Immature natural killer cell (primary cell): ENCODE measurements around the gene ACBD6. TPM values are rescaled to one million over a fixed set of nuclear protein-coding genes. Genes with fewer than 3 reads are reported as not detected.

Source experiments
- DNase-seq, 3 donors: peaks; one replicate each; pipeline ENCODE4 v3.0.0; 2022; ENCODE audit warnings: mixed read lengths in 1 of 3
- H3K27ac Mint-ChIP-seq, 6 donors: one replicate each; pipeline ENCODE4 v1.8.0; 2020; ENCODE audit warnings: mixed read lengths in 6 of 6, mild to moderate bottlenecking in 5 of 6, inconsistent platforms in 4 of 6, moderate library complexity in 3 of 6
- H3K27me3 Mint-ChIP-seq, 3 donors: one replicate each; pipeline ENCODE4 v1.8.0; 2020 to 2021; ENCODE audit warnings: low read depth in 3 of 3, mild to moderate bottlenecking in 3 of 3, mixed read lengths in 3 of 3, moderate library complexity in 3 of 3, inconsistent platforms in 1 of 3
- H3K36me3 Mint-ChIP-seq, 3 donors: one replicate each; pipeline ENCODE4 v1.8.0; 2020; ENCODE audit warnings: mixed read lengths in 3 of 3, inconsistent platforms in 2 of 3, mild to moderate bottlenecking in 2 of 3
- H3K4me1 Mint-ChIP-seq, 2 donors: one replicate each; pipeline ENCODE4 v1.8.0; 2020; ENCODE audit warnings: inconsistent platforms in 2 of 2, mild to moderate bottlenecking in 2 of 2, mixed read lengths in 2 of 2, moderate library complexity in 1 of 2
- H3K4me3 Mint-ChIP-seq, 5 donors: one replicate each; pipeline ENCODE4 v1.8.0; 2020; ENCODE audit warnings: mild to moderate bottlenecking in 5 of 5, mixed read lengths in 5 of 5, inconsistent platforms in 3 of 5, moderate library complexity in 3 of 5
- H3K9me3 Mint-ChIP-seq, 6 donors: one replicate each; pipeline ENCODE4 v1.8.0; 2020; ENCODE audit warnings: mild to moderate bottlenecking in 6 of 6, mixed read lengths in 6 of 6, inconsistent platforms in 4 of 6, moderate library complexity in 3 of 6
- polyA plus RNA-seq, 3 donors: library from polyadenylated mRNA; unstranded; fragments of 300-500 nt; fragmentation: Illumina TruSeq; gene quantifications; one replicate each; pipeline ENCODE4 v1.2.3, GENCODE V29; 2021

Gene ACBD6
- polyA plus RNA-seq, 3 donors from 2014 or later = 30.5 to 39.2 (median 38.1) TPM

GRCh38 chr1:180255536-180256340 lies 246.6 kb downstream of the ACBD6 start:
- no peaks in the 10 kb centered on the region for H3K36me3 Mint-ChIP-seq
- no peaks in the 10 kb centered on the region for H3K4me1 Mint-ChIP-seq
- DNase-seq = no peak
- no peak overlapping the region for H3K27ac Mint-ChIP-seq
- H3K9me3 Mint-ChIP-seq = no peaks in the 10 kb centered on the region
- peaks cover 2 to 24% (median 19%) of the 10 kb centered on the region in 3 donors for H3K27me3 Mint-ChIP-seq
- H3K4me3 Mint-ChIP-seq = no peak overlapping the region

DNA sequence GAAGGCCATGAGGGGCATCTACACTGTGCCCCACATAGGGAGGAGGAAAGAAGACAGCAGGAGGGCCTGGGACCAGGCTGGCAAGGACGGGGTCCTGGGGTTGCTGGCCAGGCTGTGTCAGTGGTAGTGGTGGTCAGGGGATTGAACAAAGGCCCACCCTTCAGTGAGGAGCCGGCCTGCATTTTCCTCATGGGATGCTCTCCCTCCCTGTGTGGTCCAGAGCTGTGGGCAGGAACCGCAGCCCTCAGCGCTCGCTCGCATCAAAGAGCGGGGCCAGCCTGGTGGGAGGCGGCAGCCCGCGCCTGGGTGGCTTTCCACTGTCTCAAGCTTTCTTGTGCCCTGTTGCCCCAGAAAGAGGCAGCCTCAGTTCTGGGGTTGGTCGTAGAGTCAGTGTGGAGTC lies 247.5 kb downstream of the ACBD6 start:
- Mint-ChIP-seq H3K36me3 (no peaks in the 10 kb centered on the region), H3K27ac (no peak overlapping the region), H3K4me3 (no peak overlapping the region), H3K4me1 (peaks cover 0 to 5% of the 10 kb centered on the region in 2 donors), H3K9me3 (no peaks in the 10 kb centered on the region), H3K27me3 (peaks cover 2 to 22% (median 16%) of the 10 kb centered on the region in 3 donors)
- DNase-seq = no peak

DNA sequence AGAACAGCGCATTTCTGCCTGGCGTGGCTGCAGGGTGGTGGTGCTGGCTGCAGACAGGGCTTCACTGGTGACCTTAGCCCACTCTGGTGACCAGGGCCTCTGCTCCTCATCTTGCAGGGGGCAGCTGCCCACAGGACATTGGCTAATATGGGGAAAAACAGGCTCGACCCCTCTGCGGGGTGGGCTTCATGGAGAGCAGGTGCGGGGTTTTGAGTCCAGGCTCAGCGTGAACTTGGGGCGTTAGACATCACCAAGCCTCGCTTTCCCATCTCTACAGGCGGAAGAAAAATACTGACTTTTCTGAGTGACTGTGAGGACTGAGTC lies 247.9 kb downstream of the ACBD6 start:
- no peaks in the 10 kb centered on the region for H3K9me3 Mint-ChIP-seq
- peaks cover 2 to 20% (median 16%) of the 10 kb centered on the region in 3 donors for H3K27me3 Mint-ChIP-seq
- no peaks in the 10 kb centered on the region for H3K36me3 Mint-ChIP-seq

GRCh38 chr1:180253585-180254495 lies 248.5 kb downstream of the ACBD6 start:
- Mint-ChIP-seq H3K27ac (no peak overlapping the region), H3K4me3 (no peak overlapping the region), H3K36me3 (no peaks in the 10 kb centered on the region), H3K9me3 (no peaks in the 10 kb centered on the region), H3K4me1 (peaks cover 0 to 8% of the 10 kb centered on the region in 2 donors), H3K27me3 (peaks cover 2 to 20% (median 13%) of the 10 kb centered on the region in 3 donors)
- DNase-seq = no peak

More for the DNA sequence above, 247.9 kb downstream of the ACBD6 start:
- Mint-ChIP-seq H3K27ac (no peak overlapping the region), H3K4me1 (peaks cover 0 to 8% of the 10 kb centered on the region in 2 donors), H3K4me3 (no peak overlapping the region)
- no peak for DNase-seq

DNA sequence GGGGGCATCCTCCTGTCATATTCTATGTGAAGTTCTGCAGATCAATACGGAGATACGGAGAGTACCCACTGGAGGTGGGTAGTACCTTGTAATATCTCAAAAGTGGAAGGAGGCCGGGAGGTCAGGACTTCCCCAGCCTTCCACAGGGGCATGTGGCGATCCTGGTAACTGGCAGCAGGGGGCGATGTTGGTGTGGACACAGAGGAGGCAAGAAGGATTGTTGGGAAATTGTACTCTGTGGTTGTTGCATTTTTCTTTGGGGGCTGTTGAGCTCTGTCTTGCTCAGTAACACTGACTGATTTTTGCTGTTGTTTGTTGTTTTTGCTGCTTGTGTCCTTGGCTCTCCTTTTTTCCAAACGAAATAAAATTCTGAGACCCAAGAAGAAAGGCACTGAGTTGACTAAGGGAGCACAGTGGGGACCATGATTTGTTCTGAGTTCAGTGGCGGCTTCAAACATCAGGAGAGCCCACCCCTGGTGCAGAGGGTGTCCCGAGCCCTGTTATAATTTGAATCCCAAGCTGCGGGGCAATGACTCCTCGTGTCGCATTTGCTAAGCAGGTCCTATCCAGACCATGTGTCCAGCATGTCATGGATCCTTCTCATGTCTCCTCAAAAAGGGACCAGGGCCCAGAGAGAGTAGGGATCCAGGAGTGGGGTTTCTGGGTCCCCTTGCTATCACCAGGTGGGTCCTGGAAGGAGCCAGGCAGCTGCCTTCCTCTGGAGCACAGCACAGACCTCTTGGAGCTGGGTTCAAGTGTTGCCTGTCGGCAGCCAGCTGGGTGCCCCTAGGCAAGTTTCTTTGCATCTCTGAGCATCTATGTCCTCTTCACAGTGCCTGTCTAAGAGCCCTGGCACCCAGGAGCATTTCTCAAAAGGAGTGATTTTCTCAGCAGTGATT lies 249.5 kb downstream of the ACBD6 start:
- H3K4me3 Mint-ChIP-seq = no peak overlapping the region
- no peaks in the 10 kb centered on the region for H3K9me3 Mint-ChIP-seq
- peak; percentile 31 to 48 (median 38) for DNase-seq
- H3K27ac Mint-ChIP-seq = no peak overlapping the region
- H3K27me3 Mint-ChIP-seq = peaks cover 2 to 19% (median 8%) of the 10 kb centered on the region in 3 donors
- H3K4me1 Mint-ChIP-seq = peaks cover 0 to 8% of the 10 kb centered on the region in 2 donors
- no peaks in the 10 kb centered on the region for H3K36me3 Mint-ChIP-seq

DNA sequence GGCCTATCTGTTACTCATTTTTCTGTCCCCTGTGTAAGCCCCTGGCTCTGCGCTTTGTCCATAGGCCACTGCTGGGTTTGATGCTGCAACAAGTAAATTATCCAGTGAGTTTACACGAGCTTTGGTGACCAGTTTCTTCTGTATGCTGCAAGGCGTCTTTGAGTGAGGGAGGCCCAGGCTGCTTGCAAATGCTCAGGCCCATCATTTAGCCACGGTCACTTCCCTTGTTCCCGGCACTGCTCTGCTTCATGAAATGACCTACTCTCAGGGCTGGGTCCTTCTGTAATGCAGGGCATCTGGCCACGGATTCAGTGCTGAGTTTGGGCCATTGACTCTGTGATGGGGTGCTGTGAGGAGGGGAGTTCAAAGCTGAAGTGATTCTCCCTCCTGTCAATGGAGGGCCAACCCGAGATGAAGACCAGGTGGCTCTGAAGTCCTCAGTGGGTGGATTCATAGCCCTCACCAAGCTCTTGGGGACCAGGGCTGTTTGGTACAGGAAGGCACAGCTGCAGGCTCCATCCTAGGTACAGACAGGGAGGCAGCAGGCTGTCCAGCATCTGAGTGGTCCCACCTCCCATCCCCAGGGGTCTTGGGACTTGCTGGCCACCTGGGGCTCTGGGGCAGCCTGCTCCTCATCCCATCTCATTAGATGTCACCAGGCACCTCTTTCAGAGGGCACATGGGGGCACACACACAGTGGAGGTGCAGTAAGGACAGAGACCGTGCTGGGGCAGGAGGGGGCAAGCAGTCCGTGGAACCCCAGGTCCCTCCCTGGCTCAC lies 250.7 kb downstream of the ACBD6 start:
- H3K27ac Mint-ChIP-seq = no peak overlapping the region
- no peak for DNase-seq
- no peaks in the 10 kb centered on the region for H3K9me3 Mint-ChIP-seq
- H3K4me1 Mint-ChIP-seq = peaks cover 0 to 8% of the 10 kb centered on the region in 2 donors
- H3K36me3 Mint-ChIP-seq = no peaks in the 10 kb centered on the region
- H3K27me3 Mint-ChIP-seq = peaks cover 2 to 16% (median 8%) of the 10 kb centered on the region in 3 donors
- no peak overlapping the region for H3K4me3 Mint-ChIP-seq

- H3K36me3 Mint-ChIP-seq = no peaks in the 10 kb centered on the region
- H3K4me1 Mint-ChIP-seq = peaks cover 0 to 8% of the 10 kb centered on the region in 2 donors
- H3K27me3 Mint-ChIP-seq = peaks cover 0 to 16% (median 7%) of the 10 kb centered on the region in 3 donors
- no peak for DNase-seq
- no peak overlapping the region for H3K4me3 Mint-ChIP-seq
- no peaks in the 10 kb centered on the region for H3K9me3 Mint-ChIP-seq
- no peak overlapping the region for H3K27ac Mint-ChIP-seq
These were observed 251.4 kb downstream of the ACBD6 start for GRCh38 chr1:180250883-180251509.

DNA sequence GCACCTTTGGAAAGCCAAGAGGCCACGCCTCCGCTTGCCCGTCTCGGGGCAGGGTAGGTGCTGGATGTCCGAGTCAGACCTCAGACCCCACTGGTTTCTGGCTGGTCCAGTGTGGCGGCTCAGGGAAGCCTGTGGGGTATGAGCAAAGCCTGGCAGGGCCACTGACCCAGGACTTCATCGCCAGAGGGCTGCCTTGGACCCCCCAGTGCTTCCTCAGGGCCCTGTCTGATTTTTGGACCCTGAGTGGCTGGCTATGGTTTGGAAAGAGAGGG lies 251.9 kb downstream of the ACBD6 start:
- H3K4me3 Mint-ChIP-seq = no peak overlapping the region
- H3K36me3 Mint-ChIP-seq = no peaks in the 10 kb centered on the region
- no peak for DNase-seq
- H3K4me1 Mint-ChIP-seq = peaks cover 0 to 8% of the 10 kb centered on the region in 2 donors
- H3K9me3 Mint-ChIP-seq = no peaks in the 10 kb centered on the region
- no peak overlapping the region for H3K27ac Mint-ChIP-seq
- peaks cover 0 to 13% (median 7%) of the 10 kb centered on the region in 3 donors for H3K27me3 Mint-ChIP-seq

- Mint-ChIP-seq H3K27me3 (peaks cover 0 to 12% (median 7%) of the 10 kb centered on the region in 3 donors), H3K4me3 (peak overlapping the region in 1 of 5 donors; percentile 56), H3K4me1 (peaks cover 0 to 8% of the 10 kb centered on the region in 2 donors), H3K9me3 (no peaks in the 10 kb centered on the region), H3K27ac (peak overlapping the region in 2 of 6 donors; percentile 25 to 35), H3K36me3 (no peaks in the 10 kb centered on the region)
- no peak for DNase-seq
These were observed 252.5 kb downstream of the ACBD6 start for GRCh38 chr1:180249725-180250498.

GRCh38 chr1:180248731-180249681 lies 253.4 kb downstream of the ACBD6 start:
- no peak for DNase-seq
- Mint-ChIP-seq H3K36me3 (no peaks in the 10 kb centered on the region), H3K27ac (no peak overlapping the region), H3K4me3 (no peak overlapping the region), H3K9me3 (no peaks in the 10 kb centered on the region), H3K4me1 (peaks cover 0 to 8% of the 10 kb centered on the region in 2 donors), H3K27me3 (peaks cover 0 to 9% (median 7%) of the 10 kb centered on the region in 3 donors)

- no peak overlapping the region for H3K4me3 Mint-ChIP-seq
- peaks cover 0 to 8% of the 10 kb centered on the region in 2 donors for H3K4me1 Mint-ChIP-seq
- peaks cover 0 to 9% (median 7%) of the 10 kb centered on the region in 3 donors for H3K27me3 Mint-ChIP-seq
- DNase-seq = no peak
- no peak overlapping the region for H3K27ac Mint-ChIP-seq
- no peaks in the 10 kb centered on the region for H3K36me3 Mint-ChIP-seq
- no peaks in the 10 kb centered on the region for H3K9me3 Mint-ChIP-seq
These were observed 254.2 kb downstream of the ACBD6 start for GRCh38 chr1:180248176-180248575.
